MM.1S (cell line): ENCODE results near the gene TMEM119.
"Not testable (repeated sequence)": the region's sequence is repeated elsewhere in the genome, so short reads cannot be mapped to it uniquely, and the experiment has no call there.

ENCODE experiments used
- DNase-seq: peaks from one replicate; pipeline ENCODE4 v3.0.0-alpha.2; 2015
- H2AFZ ChIP-seq: fragments of 300-600 bp; sonication (generic); 2 replicates; pipeline ENCODE4 v1.6.0; 2016; ENCODE audit warnings: antibody characterized with exemption, low read length
- H3F3A ChIP-seq: fragments of 300-600 bp; sonication (generic); 2 replicates; pipeline ENCODE4 v1.6.1; 2016; ENCODE audit warnings: mild to moderate bottlenecking, antibody characterized with exemption, low read length, moderate library complexity, mixed read lengths; ENCODE audit not compliant: insufficient read depth
- H3K27ac ChIP-seq: fragments of 300-600 bp; sonication (generic); 2 replicates; pipeline ENCODE4 v1.5.1; 2016; ENCODE audit warnings: mild to moderate bottlenecking, low read length
- H3K27me3 ChIP-seq: fragments of 300-600 bp; sonication (generic); replicated peaks from 2 replicates; pipeline ENCODE4 v1.6.0; 2016; ENCODE audit warnings: low read length; ENCODE audit not compliant: insufficient read depth
- H3K36me3 ChIP-seq: fragments of 300-600 bp; sonication (generic); replicated peaks from 2 replicates; pipeline ENCODE4 v1.6.1; 2016; ENCODE audit warnings: mild to moderate bottlenecking, low read length, mixed read lengths; ENCODE audit not compliant: insufficient read depth
- H3K4me1 ChIP-seq: fragments of 300-600 bp; sonication (generic); 2 replicates; pipeline ENCODE4 v1.6.1; 2016; ENCODE audit warnings: low read length, mixed read lengths
- H3K4me2 ChIP-seq: fragments of 300-600 bp; sonication (generic); 2 replicates; pipeline ENCODE4 v1.6.0; 2016; ENCODE audit warnings: low read depth, low read length
- H3K4me3 ChIP-seq: fragments of 300-600 bp; sonication (generic); 2 replicates; pipeline ENCODE4 v1.5.1; 2016; ENCODE audit warnings: low read length, mixed read lengths
- H3K79me2 ChIP-seq: fragments of 300-600 bp; sonication (generic); 2 replicates; pipeline ENCODE4 v1.6.1; 2016; ENCODE audit warnings: mixed run types, low read length, mixed read lengths
- H3K9ac ChIP-seq: fragments of 300-600 bp; sonication (generic); 2 replicates; pipeline ENCODE4 v1.6.1; 2016; ENCODE audit warnings: low read length, mixed read lengths
- H3K9me2 ChIP-seq: fragments of 300-600 bp; sonication (generic); replicated peaks from 2 replicates; pipeline ENCODE4 v1.6.1; 2016; ENCODE audit warnings: mild to moderate bottlenecking, low read length, mixed read lengths; ENCODE audit not compliant: insufficient read depth
- H3K9me3 ChIP-seq: fragments of 300-600 bp; sonication (generic); replicated peaks from 2 replicates; pipeline ENCODE4 v1.6.1; 2016; ENCODE audit warnings: mild to moderate bottlenecking, low read length, mixed read lengths; ENCODE audit not compliant: insufficient read depth
- H4K20me1 ChIP-seq: fragments of 300-600 bp; sonication (generic); 2 replicates; pipeline ENCODE4 v1.6.1; 2016; ENCODE audit warnings: mild to moderate bottlenecking, low read length, moderate library complexity, mixed read lengths; ENCODE audit not compliant: insufficient read depth
- CTCF ChIP-seq: fragments of 300-600 bp; sonication (generic); IDR thresholded peaks from 2 replicates; pipeline ENCODE4 v1.5.1; 2016; ENCODE audit warnings: antibody characterized with exemption, low read length, mixed read lengths
- EZH2 ChIP-seq: fragments of 300-600 bp; sonication (generic); optimal IDR thresholded peaks from 2 replicates; pipeline ENCODE3; 2017; ENCODE audit warnings: low read depth, mild to moderate bottlenecking, antibody characterized with exemption, low read length, mixed read lengths
- EZH2phosphoT487 ChIP-seq: fragments of 300-600 bp; sonication (generic); IDR thresholded peaks from 2 replicates; pipeline ENCODE4 v1.6.1; 2018; ENCODE audit warnings: antibody characterized with exemption, low read length

Gene TMEM119

GRCh38 chr12:108591267-108591980 lies 6.5 kb downstream of the TMEM119 start:
- H3F3A ChIP-seq: no peaks in the 10 kb centered on the region
- H3K4me3 ChIP-seq: no peak overlapping the region
- H3K36me3 ChIP-seq: no peaks in the 10 kb centered on the region
- no peaks in the 10 kb centered on the region for H3K9me2 ChIP-seq
- DNase-seq: no peak
- H3K9me3 ChIP-seq: no peaks in the 10 kb centered on the region
- no peaks in the 10 kb centered on the region for H3K79me2 ChIP-seq
- TF ChIP-seq CTCF: no peak
- TF ChIP-seq EZH2: no peak
- TF ChIP-seq EZH2phosphoT487: no peak
- H3K27me3 ChIP-seq: no peaks in the 10 kb centered on the region
- no peak overlapping the region for H3K9ac ChIP-seq
- no peak overlapping the region for H3K27ac ChIP-seq
- no peak overlapping the region for H2AFZ ChIP-seq
- no peaks in the 10 kb centered on the region for H4K20me1 ChIP-seq
- no peaks in the 10 kb centered on the region for H3K4me1 ChIP-seq
- H3K4me2 ChIP-seq: no peak overlapping the region

GRCh38 chr12:108590463-108590862 lies 7.4 kb downstream of the TMEM119 start:
- H3K36me3 ChIP-seq, H3K27me3 ChIP-seq, H3K4me2 ChIP-seq, H3K9ac ChIP-seq, H3K9me2 ChIP-seq, H3K4me1 ChIP-seq, H3K79me2 ChIP-seq, H2AFZ ChIP-seq, H3K9me3 ChIP-seq, H3K4me3 ChIP-seq, H3K27ac ChIP-seq, H4K20me1 ChIP-seq, H3F3A ChIP-seq, DNase-seq: not testable (repeated sequence)

GRCh38 chr12:108589840-108590229 lies 8.0 kb downstream of the TMEM119 start:
- TF ChIP-seq CTCF (no peak), EZH2 (no peak), EZH2phosphoT487 (no peak)
- H3F3A ChIP-seq: no peaks in the 10 kb centered on the region
- H3K27me3 ChIP-seq: no peaks in the 10 kb centered on the region
- no peaks in the 10 kb centered on the region for H4K20me1 ChIP-seq
- no peaks in the 10 kb centered on the region for H3K36me3 ChIP-seq
- no peaks in the 10 kb centered on the region for H3K9me2 ChIP-seq
- no peaks in the 10 kb centered on the region for H3K9me3 ChIP-seq
- H3K4me1 ChIP-seq: no peaks in the 10 kb centered on the region
- H3K79me2 ChIP-seq: no peaks in the 10 kb centered on the region
- H2AFZ ChIP-seq: no peak overlapping the region
- no peak overlapping the region for H3K9ac ChIP-seq
- no peak overlapping the region for H3K4me2 ChIP-seq
- DNase-seq: no peak
- H3K27ac ChIP-seq: no peak overlapping the region
- H3K4me3 ChIP-seq: no peak overlapping the region

GRCh38 chr12:108589028-108589839 lies 8.7 kb downstream of the TMEM119 start:
- no peaks in the 10 kb centered on the region for H3K4me1 ChIP-seq
- no peaks in the 10 kb centered on the region for H3K27me3 ChIP-seq
- no peak for DNase-seq
- H3K9me2 ChIP-seq: no peaks in the 10 kb centered on the region
- H3K4me2 ChIP-seq: no peak overlapping the region
- H3K36me3 ChIP-seq: no peaks in the 10 kb centered on the region
- H3K9me3 ChIP-seq: no peaks in the 10 kb centered on the region
- H3K27ac ChIP-seq: no peak overlapping the region
- no peak overlapping the region for H2AFZ ChIP-seq
- no peaks in the 10 kb centered on the region for H4K20me1 ChIP-seq
- TF ChIP-seq EZH2phosphoT487: no peak
- TF ChIP-seq EZH2: no peak
- TF ChIP-seq CTCF: no peak
- no peaks in the 10 kb centered on the region for H3K79me2 ChIP-seq
- H3K4me3 ChIP-seq: no peak overlapping the region
- no peaks in the 10 kb centered on the region for H3F3A ChIP-seq
- no peak overlapping the region for H3K9ac ChIP-seq
